ENCODE data around the gene PPP1R15B.

PPP1R15B gene

GRCh38 chr1:204442376-204443259, 31.0 kb upstream of the PPP1R15B start:
- no peak overlapping the region for H3K27ac ChIP-seq (ENCODE audit: low read depth, low read length)
- no peak overlapping the region for H3K9ac ChIP-seq (ENCODE audit: low read length)
- H3K27me3 ChIP-seq (ENCODE audit: control insufficient read depth in 1 of 2, insufficient read depth in 2 of 2, low read length in 2 of 2), result no peaks in the 10 kb centered on the region
- no peaks in the 10 kb centered on the region for H3K9me3 ChIP-seq (ENCODE audit: low read length)
- peaks cover 37% of the 10 kb centered on the region for H3K4me1 ChIP-seq (ENCODE audit: insufficient read depth, low read length)
- H3K36me3 ChIP-seq (ENCODE audit: insufficient read depth, low read length), result peaks cover 70% of the 10 kb centered on the region
- no peak overlapping the region for H3K4me3 ChIP-seq (ENCODE audit: low read depth in 1 of 2, low read length in 2 of 2)

- no peak overlapping the region for H3K27ac ChIP-seq (ENCODE audit: low read depth, low read length)
Observed at GRCh38 chr1:204441558-204441957, 29.9 kb upstream of the PPP1R15B start.

GRCh38 chr1:204439621-204440375, 28.2 kb upstream of the PPP1R15B start:
- H3K9me3 ChIP-seq (ENCODE audit: low read length), result no peaks in the 10 kb centered on the region
- H3K27me3 ChIP-seq (ENCODE audit: control insufficient read depth in 1 of 2, insufficient read depth in 2 of 2, low read length in 2 of 2), result no peaks in the 10 kb centered on the region
- peak overlapping the region in 1 of 2 donors; percentile 8 for H3K4me3 ChIP-seq (ENCODE audit: low read depth in 1 of 2, low read length in 2 of 2)
- no peak overlapping the region for H3K9ac ChIP-seq (ENCODE audit: low read length)
- peaks cover 44% of the 10 kb centered on the region for H3K4me1 ChIP-seq (ENCODE audit: insufficient read depth, low read length)
- H3K27ac ChIP-seq (ENCODE audit: low read depth, low read length), result peak overlapping the region; percentile 86
- H3K36me3 ChIP-seq (ENCODE audit: insufficient read depth, low read length), result peaks cover 66% of the 10 kb centered on the region

More at GRCh38 chr1:204441558-204441957, 29.9 kb upstream of the PPP1R15B start:
- no peak overlapping the region for H3K4me3 ChIP-seq (ENCODE audit: low read depth in 1 of 2, low read length in 2 of 2)
- no peaks in the 10 kb centered on the region for H3K27me3 ChIP-seq (ENCODE audit: control insufficient read depth in 1 of 2, insufficient read depth in 2 of 2, low read length in 2 of 2)
- peaks cover 70% of the 10 kb centered on the region for H3K36me3 ChIP-seq (ENCODE audit: insufficient read depth, low read length)
- no peak overlapping the region for H3K9ac ChIP-seq (ENCODE audit: low read length)
- H3K4me1 ChIP-seq (ENCODE audit: insufficient read depth, low read length), result peaks cover 34% of the 10 kb centered on the region
- H3K9me3 ChIP-seq (ENCODE audit: low read length), result no peaks in the 10 kb centered on the region

- H3K36me3 ChIP-seq (ENCODE audit: insufficient read depth, low read length), result peaks cover 66% of the 10 kb centered on the region
- no peaks in the 10 kb centered on the region for H3K9me3 ChIP-seq (ENCODE audit: low read length)
- peaks cover 47% of the 10 kb centered on the region for H3K4me1 ChIP-seq (ENCODE audit: insufficient read depth, low read length)
- no peaks in the 10 kb centered on the region for H3K27me3 ChIP-seq (ENCODE audit: control insufficient read depth in 1 of 2, insufficient read depth in 2 of 2, low read length in 2 of 2)
- peak overlapping the region; percentile 86 for H3K27ac ChIP-seq (ENCODE audit: low read depth, low read length)
- peak overlapping the region in 1 of 2 donors; percentile 5 for H3K4me3 ChIP-seq (ENCODE audit: low read depth in 1 of 2, low read length in 2 of 2)
- no peak overlapping the region for H3K9ac ChIP-seq (ENCODE audit: low read length)
Observed at GRCh38 chr1:204438628-204439027, 27.0 kb upstream of the PPP1R15B start.

- Histone ChIP-seq H3K4me1 (ENCODE audit: insufficient read depth, low read length) (peaks cover 47% of the 10 kb centered on the region), H3K4me3 (ENCODE audit: low read depth in 1 of 2, low read length in 2 of 2) (peak overlapping the region in 1 of 2 donors; percentile 5), H3K27ac (ENCODE audit: low read depth, low read length) (peak overlapping the region; percentile 79), H3K9ac (ENCODE audit: low read length) (peak overlapping the region; percentile 15), H3K36me3 (ENCODE audit: insufficient read depth, low read length) (peaks cover 66% of the 10 kb centered on the region), H3K27me3 (ENCODE audit: control insufficient read depth in 1 of 2, insufficient read depth in 2 of 2, low read length in 2 of 2) (no peaks in the 10 kb centered on the region), H3K9me3 (ENCODE audit: low read length) (no peaks in the 10 kb centered on the region)
Observed at GRCh38 chr1:204437796-204438570, 26.4 kb upstream of the PPP1R15B start.

- peaks cover 57% of the 10 kb centered on the region for H3K4me1 ChIP-seq (ENCODE audit: insufficient read depth, low read length)
- no peak overlapping the region for H3K4me3 ChIP-seq (ENCODE audit: low read depth in 1 of 2, low read length in 2 of 2)
- H3K27me3 ChIP-seq (ENCODE audit: control insufficient read depth in 1 of 2, insufficient read depth in 2 of 2, low read length in 2 of 2), result no peaks in the 10 kb centered on the region
- no peaks in the 10 kb centered on the region for H3K9me3 ChIP-seq (ENCODE audit: low read length)
- no peak overlapping the region for H3K9ac ChIP-seq (ENCODE audit: low read length)
- H3K36me3 ChIP-seq (ENCODE audit: insufficient read depth, low read length), result peaks cover 60% of the 10 kb centered on the region
- peak overlapping the region; percentile 41 for H3K27ac ChIP-seq (ENCODE audit: low read depth, low read length)
Observed at GRCh38 chr1:204435872-204436271, 24.3 kb upstream of the PPP1R15B start.

GRCh38 chr1:204435381-204435831, 23.8 kb upstream of the PPP1R15B start:
- Histone ChIP-seq H3K36me3 (ENCODE audit: insufficient read depth, low read length) (peaks cover 60% of the 10 kb centered on the region), H3K27ac (ENCODE audit: low read depth, low read length) (peak overlapping the region; percentile 41), H3K4me1 (ENCODE audit: insufficient read depth, low read length) (peaks cover 57% of the 10 kb centered on the region)

GRCh38 chr1:204434116-204434755, 22.6 kb upstream of the PPP1R15B start:
- Histone ChIP-seq H3K9me3 (ENCODE audit: low read length) (no peaks in the 10 kb centered on the region), H3K9ac (ENCODE audit: low read length) (no peak overlapping the region), H3K4me1 (ENCODE audit: insufficient read depth, low read length) (peaks cover 46% of the 10 kb centered on the region), H3K27me3 (ENCODE audit: control insufficient read depth in 1 of 2, insufficient read depth in 2 of 2, low read length in 2 of 2) (no peaks in the 10 kb centered on the region), H3K36me3 (ENCODE audit: insufficient read depth, low read length) (peaks cover 68% of the 10 kb centered on the region), H3K4me3 (ENCODE audit: low read depth in 1 of 2, low read length in 2 of 2) (no peak overlapping the region), H3K27ac (ENCODE audit: low read depth, low read length) (no peak overlapping the region)

More at GRCh38 chr1:204435381-204435831, 23.8 kb upstream of the PPP1R15B start:
- Histone ChIP-seq H3K9me3 (ENCODE audit: low read length) (no peaks in the 10 kb centered on the region), H3K4me3 (ENCODE audit: low read depth in 1 of 2, low read length in 2 of 2) (no peak overlapping the region), H3K27me3 (ENCODE audit: control insufficient read depth in 1 of 2, insufficient read depth in 2 of 2, low read length in 2 of 2) (no peaks in the 10 kb centered on the region), H3K9ac (ENCODE audit: low read length) (no peak overlapping the region)

- no peak overlapping the region for H3K4me3 ChIP-seq (ENCODE audit: low read depth in 1 of 2, low read length in 2 of 2)
- H3K9me3 ChIP-seq (ENCODE audit: low read length), result no peaks in the 10 kb centered on the region
- H3K36me3 ChIP-seq (ENCODE audit: insufficient read depth, low read length), result peaks cover 78% of the 10 kb centered on the region
- H3K27ac ChIP-seq (ENCODE audit: low read depth, low read length), result no peak overlapping the region
- peaks cover 31% of the 10 kb centered on the region for H3K4me1 ChIP-seq (ENCODE audit: insufficient read depth, low read length)
- no peaks in the 10 kb centered on the region for H3K27me3 ChIP-seq (ENCODE audit: control insufficient read depth in 1 of 2, insufficient read depth in 2 of 2, low read length in 2 of 2)
- H3K9ac ChIP-seq (ENCODE audit: low read length), result no peak overlapping the region
Observed at GRCh38 chr1:204432708-204433107, 21.1 kb upstream of the PPP1R15B start.

GRCh38 chr1:204431310-204432184, 19.9 kb upstream of the PPP1R15B start:
- peaks cover 76% of the 10 kb centered on the region for H3K36me3 ChIP-seq (ENCODE audit: insufficient read depth, low read length)
- H3K9ac ChIP-seq (ENCODE audit: low read length), result no peak overlapping the region

More at GRCh38 chr1:204431310-204432184, 19.9 kb upstream of the PPP1R15B start:
- no peak overlapping the region for H3K27ac ChIP-seq (ENCODE audit: low read depth, low read length)
- H3K27me3 ChIP-seq (ENCODE audit: control insufficient read depth in 1 of 2, insufficient read depth in 2 of 2, low read length in 2 of 2), result no peaks in the 10 kb centered on the region
- H3K4me1 ChIP-seq (ENCODE audit: insufficient read depth, low read length), result peaks cover 29% of the 10 kb centered on the region
- no peaks in the 10 kb centered on the region for H3K9me3 ChIP-seq (ENCODE audit: low read length)
- H3K4me3 ChIP-seq (ENCODE audit: low read depth in 1 of 2, low read length in 2 of 2), result no peak overlapping the region
